Adrenal gland (tissue), 12 donors: ENCODE results near the gene RYR1. TPM values are rescaled to one million over a fixed set of nuclear protein-coding genes. Genes with fewer than 3 reads are reported as not detected.
"Not testable (repeated sequence)": the region's sequence is repeated elsewhere in the genome, so short reads cannot be mapped to it uniquely, and the experiment has no call there.

Experiments used
- DNase-seq, 7 donors: peaks; one replicate each; pipeline ENCODE4 v3.0.0-alpha.2; 2019 to 2020
- H3K27ac ChIP-seq, 5 donors: fragments of 200-600 bp; sonication (generic) in 4 of 5; 1 replicate in 3 of 5; 2 replicates in 2 of 5; pipeline versions ENCODE4 v1.5.1 to v1.8.0; 2016 to 2020; ENCODE audit warnings: mild to moderate bottlenecking in 1 of 5
- H3K27me3 ChIP-seq: fragments of 200-600 bp; 2 replicates; pipeline ENCODE4 v1.8.0; 2021
- H3K36me3 ChIP-seq, 2 donors: fragments of 200-600 bp; replicated peaks in 1 of 2; 1 replicate in 1 of 2; 2 replicates in 1 of 2; pipeline versions ENCODE4 v1.5.1 to v1.8.0; 2018 to 2022
- H3K4me1 ChIP-seq, 2 donors: fragments of 200-600 bp; replicated peaks in 1 of 2; 1 replicate in 1 of 2; 2 replicates in 1 of 2; pipeline versions ENCODE4 v1.5.1 to v1.8.0; 2018 to 2021
- H3K4me3 ChIP-seq, 4 donors: fragments of 200-600 bp; sonication (generic) in 3 of 4; one replicate each; pipeline ENCODE4 v1.5.1; 2016 to 2018
- H3K9me3 ChIP-seq, 3 donors: fragments of 200-600 bp; sonication (generic) in 1 of 3; replicated peaks in 1 of 3; 1 replicate in 2 of 3; 2 replicates in 1 of 3; pipeline versions ENCODE4 v1.5.1 to v1.8.0; 2016 to 2021
- POLR2A ChIP-seq, 2 donors: fragments of 450-650 bp; IDR thresholded peaks; one replicate each; pipeline ENCODE4 v1.6.1; 2017; ENCODE audit warnings: antibody characterized with exemption in 2 of 2, mild to moderate bottlenecking in 2 of 2, moderate library complexity in 1 of 2
- whole genome bisulfite sequencing, 4 donors: extraction: QIAGEN DNeasy Blood & Tissue Kit in 2 of 4; methylation state at CpG; one replicate each; pipeline versions ENCODE4 v1.1.5 to v1.1.7; 2013 to 2017; 5-methylcytosine and 5-hydroxymethylcytosine counted together
- intact Hi-C, 2 donors: fragments of 100-400 bp; cut with DNase I; formaldehyde crosslinking; loops; one replicate each; pipeline versions ENCODE4 v1.14.1 to v1.15.0; 2022 to 2023
- polyA plus RNA-seq, 3 donors: library from polyadenylated mRNA; stranded (reverse); fragments of 200-250 nt in 2 of 3; fragments of 350-450 nt in 1 of 3; fragmentation: Illumina TruSeq in 1 of 3; extraction: RNeasy Lipid Tissue Mini Kit (QIAGEN cat#74804) in 1 of 3; gene quantifications; one replicate each; pipeline ENCODE4 v1.2.3, GENCODE V29; 2013 to 2014
- total RNA-seq, 9 donors: library from RNA; depleted of rRNA in 4 of 9; stranded (reverse); fragments of >200 nt in 4 of 9; fragments of 120-200 nt in 1 of 9; fragmentation: NEBNext Ultra II Directional in 1 of 9; extraction: Animal tissue kit (Norgen Biotek cat#: 25700) in 1 of 9; gene quantifications; one replicate each; pipeline versions ENCODE4 v1.1.0 to v1.2.4, GENCODE V29; 2013 to 2023
- TF ChIP-seq, protein P1 (sequence below), 6 experiments: fragments of 450-650 bp in 4 of 6; fragments of 200-600 bp in 2 of 6; sonication (generic) in 1 of 6; IDR thresholded peaks; 1 replicate in 5 of 6; 2 replicates in 1 of 6; pipeline versions ENCODE4 v1.5.1 to v1.8.0; 2016 to 2021; ENCODE audit warnings: antibody characterized with exemption in 6 of 6, mild to moderate bottlenecking in 2 of 6, moderate library complexity in 1 of 6
- donor health status: healthy with polysubstance abuse.
- donor health status: Bipolar disorder and iron deficiency.
- donor health status: DM: yes; HTN: yes; CAD: no.
- donor health status: DM: no; HTN: no; CAD: no.
- donor health status: DM: no; HTN: no; CAD: no.
- donor health status: DM: yes; HTN: yes; CAD: no.

The RYR1 gene
- total and polyA plus RNA-seq, 12 donors: 0.90 to 10.0 (median 3.2) TPM

DNA sequence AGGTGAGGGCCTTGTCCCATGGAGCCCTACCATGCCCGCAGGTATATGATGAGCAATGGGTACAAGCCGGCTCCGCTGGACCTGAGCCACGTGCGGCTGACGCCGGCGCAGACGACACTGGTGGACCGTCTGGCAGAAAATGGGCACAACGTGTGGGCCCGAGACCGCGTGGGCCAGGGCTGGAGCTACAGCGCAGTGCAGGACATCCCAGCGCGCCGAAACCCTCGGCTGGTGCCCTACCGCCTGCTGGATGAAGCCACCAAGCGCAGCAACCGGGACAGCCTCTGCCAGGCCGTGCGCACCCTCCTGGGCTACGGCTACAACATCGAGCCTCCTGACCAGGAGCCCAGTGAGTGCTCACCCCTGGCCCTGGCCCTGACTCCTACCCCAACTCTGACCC, 32.6 kb downstream of the RYR1 start:
- no peak overlapping the region for H3K4me3 ChIP-seq
- DNase-seq: no peak
- H3K27ac ChIP-seq: no peak overlapping the region
- no peaks in the 10 kb centered on the region for H3K9me3 ChIP-seq
- no peaks in the 10 kb centered on the region for H3K27me3 ChIP-seq
- H3K36me3 ChIP-seq: no peaks in the 10 kb centered on the region
- TF ChIP-seq POLR2A (IDR thresholded peaks at IDR 0.05): no peak
- TF ChIP-seq, protein P1, sequence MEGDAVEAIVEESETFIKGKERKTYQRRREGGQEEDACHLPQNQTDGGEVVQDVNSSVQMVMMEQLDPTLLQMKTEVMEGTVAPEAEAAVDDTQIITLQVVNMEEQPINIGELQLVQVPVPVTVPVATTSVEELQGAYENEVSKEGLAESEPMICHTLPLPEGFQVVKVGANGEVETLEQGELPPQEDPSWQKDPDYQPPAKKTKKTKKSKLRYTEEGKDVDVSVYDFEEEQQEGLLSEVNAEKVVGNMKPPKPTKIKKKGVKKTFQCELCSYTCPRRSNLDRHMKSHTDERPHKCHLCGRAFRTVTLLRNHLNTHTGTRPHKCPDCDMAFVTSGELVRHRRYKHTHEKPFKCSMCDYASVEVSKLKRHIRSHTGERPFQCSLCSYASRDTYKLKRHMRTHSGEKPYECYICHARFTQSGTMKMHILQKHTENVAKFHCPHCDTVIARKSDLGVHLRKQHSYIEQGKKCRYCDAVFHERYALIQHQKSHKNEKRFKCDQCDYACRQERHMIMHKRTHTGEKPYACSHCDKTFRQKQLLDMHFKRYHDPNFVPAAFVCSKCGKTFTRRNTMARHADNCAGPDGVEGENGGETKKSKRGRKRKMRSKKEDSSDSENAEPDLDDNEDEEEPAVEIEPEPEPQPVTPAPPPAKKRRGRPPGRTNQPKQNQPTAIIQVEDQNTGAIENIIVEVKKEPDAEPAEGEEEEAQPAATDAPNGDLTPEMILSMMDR (IDR thresholded peaks at IDR 0.05): no peak
- intact Hi-C loops: no loop called here
- 92 to 100% (median 95%) methylated on average over 5 to 26 of the region's 26 CpGs for WGBS, 4 donors
- H3K4me1 ChIP-seq: no peaks in the 10 kb centered on the region

DNA sequence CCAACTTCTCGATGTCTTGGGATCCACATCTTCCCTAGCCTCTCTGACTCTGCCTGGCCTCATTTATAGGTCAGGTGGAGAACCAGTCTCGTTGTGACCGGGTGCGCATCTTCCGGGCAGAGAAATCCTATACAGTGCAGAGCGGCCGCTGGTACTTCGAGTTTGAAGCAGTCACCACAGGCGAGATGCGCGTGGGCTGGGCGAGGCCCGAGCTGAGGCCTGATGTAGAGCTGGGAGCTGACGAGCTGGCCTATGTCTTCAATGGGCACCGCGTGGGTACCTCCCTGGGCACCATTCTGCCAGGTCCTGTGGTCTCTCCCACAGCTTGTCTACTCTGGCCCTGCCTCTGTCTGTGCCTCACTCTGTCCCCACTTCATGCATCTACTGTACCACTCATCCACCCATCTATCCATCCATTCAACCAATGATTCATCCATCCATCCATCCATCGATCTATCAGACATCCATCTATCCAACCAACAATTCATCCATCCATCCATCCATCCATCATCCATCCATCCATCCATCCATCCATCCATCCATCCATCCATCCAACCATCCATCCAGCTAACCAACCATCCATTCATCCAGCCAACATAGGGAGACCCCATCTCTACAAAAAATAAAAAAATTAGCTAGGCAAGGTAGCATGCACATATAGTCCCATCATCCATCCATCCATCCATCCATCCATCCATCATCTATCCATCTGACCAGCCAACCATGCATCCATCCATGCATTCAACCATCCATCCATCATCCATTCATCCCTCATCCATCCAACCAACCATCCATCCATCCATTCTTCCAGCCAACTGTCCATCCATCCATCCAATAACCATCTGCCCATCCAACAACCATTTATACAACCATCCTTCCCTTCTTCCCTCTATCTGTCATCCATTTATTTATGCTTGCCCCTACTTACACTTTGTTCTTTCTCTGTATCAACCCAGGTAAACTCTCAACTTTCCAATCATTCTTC, 34.3 kb downstream of the RYR1 start:
- H3K36me3 ChIP-seq: no peaks in the 10 kb centered on the region
- no peak for TF ChIP-seq POLR2A (IDR thresholded peaks at IDR 0.05)
- TF ChIP-seq, protein P1 (IDR thresholded peaks at IDR 0.05): no peak
- intact Hi-C loops: no loop called here
- no peak for DNase-seq
- no peak overlapping the region for H3K27ac ChIP-seq
- H3K27me3 ChIP-seq: no peaks in the 10 kb centered on the region
- no peaks in the 10 kb centered on the region for H3K4me1 ChIP-seq
- no peak overlapping the region for H3K4me3 ChIP-seq
- WGBS, 4 donors: 89 to 91% (median 90%) methylated on average over 12 to 17 of the region's 17 CpGs
- H3K9me3 ChIP-seq: no peaks in the 10 kb centered on the region

DNA sequence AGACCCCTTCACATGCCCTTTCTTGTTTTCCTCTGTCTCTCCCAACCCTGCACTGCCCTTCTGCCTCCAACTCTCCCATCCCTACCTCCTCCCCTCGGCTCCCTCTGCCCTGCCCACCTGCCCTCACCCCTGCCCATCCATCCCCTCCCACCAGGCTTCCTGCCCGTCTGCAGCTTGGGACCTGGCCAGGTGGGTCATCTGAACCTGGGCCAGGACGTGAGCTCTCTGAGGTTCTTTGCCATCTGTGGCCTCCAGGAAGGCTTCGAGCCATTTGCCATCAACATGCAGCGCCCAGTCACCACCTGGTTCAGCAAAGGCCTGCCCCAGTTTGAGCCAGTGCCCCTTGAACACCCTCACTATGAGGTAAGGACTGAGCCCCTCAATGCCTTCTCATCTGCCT, 35.7 kb downstream of the RYR1 start:
- Histone ChIP-seq H3K27ac (no peak overlapping the region), H3K27me3 (no peaks in the 10 kb centered on the region), H3K36me3 (no peaks in the 10 kb centered on the region), H3K9me3 (no peaks in the 10 kb centered on the region), H3K4me3 (no peak overlapping the region), H3K4me1 (no peaks in the 10 kb centered on the region)
- 42 to 70% (median 50%) methylated on average over 5 of the region's 5 CpGs for WGBS, 4 donors
- no peak for DNase-seq
- intact Hi-C loops: no loop called here
- TF ChIP-seq POLR2A (IDR thresholded peaks at IDR 0.05): no peak
- TF ChIP-seq, protein P1 (IDR thresholded peaks at IDR 0.05): no peak

DNA sequence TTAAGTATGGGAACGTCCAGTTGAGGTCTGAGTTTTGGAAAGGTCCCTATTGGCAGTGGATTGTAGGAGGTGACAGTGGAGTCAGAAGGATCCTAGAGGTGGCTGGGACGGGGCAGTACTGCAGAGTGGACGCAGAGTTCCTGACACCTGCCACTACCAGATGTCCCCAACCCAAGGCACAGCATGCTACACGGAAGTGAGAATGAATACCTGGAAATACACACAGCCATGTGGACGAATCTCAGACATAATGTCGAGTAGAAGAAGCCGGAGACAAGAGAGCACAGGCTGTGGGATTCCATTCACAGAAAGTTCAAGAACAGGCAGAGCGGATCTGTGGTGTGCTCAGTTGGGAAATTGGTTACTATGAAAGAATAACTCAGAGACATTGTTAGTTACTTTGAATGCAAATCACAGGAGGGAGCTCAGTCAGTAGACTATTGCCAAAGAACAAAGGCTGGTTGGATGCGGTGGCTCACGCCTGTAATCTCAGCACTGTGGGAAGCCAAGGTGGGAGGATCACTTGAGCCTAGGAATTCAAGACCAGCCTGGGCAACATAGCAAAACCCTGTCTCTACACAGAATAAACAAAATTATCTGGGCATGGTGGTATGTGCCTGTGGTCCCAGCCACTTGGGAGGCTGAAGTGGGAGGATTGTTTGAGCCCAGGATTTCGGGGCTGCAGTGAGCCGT, 37.4 kb downstream of the RYR1 start:
- TF ChIP-seq, protein P1 (IDR thresholded peaks at IDR 0.05): no peak
- no peak for TF ChIP-seq POLR2A (IDR thresholded peaks at IDR 0.05)
- no peak overlapping the region for H3K27ac ChIP-seq
- DNase-seq: no peak
- 71 to 76% (median 73%) methylated on average over 12 of the region's 12 CpGs for WGBS, 4 donors
- no peak overlapping the region for H3K4me3 ChIP-seq
- H3K9me3 ChIP-seq: no peaks in the 10 kb centered on the region
- intact Hi-C loops: no loop called here
- no peaks in the 10 kb centered on the region for H3K4me1 ChIP-seq
- H3K36me3 ChIP-seq: no peaks in the 10 kb centered on the region
- no peaks in the 10 kb centered on the region for H3K27me3 ChIP-seq

DNA sequence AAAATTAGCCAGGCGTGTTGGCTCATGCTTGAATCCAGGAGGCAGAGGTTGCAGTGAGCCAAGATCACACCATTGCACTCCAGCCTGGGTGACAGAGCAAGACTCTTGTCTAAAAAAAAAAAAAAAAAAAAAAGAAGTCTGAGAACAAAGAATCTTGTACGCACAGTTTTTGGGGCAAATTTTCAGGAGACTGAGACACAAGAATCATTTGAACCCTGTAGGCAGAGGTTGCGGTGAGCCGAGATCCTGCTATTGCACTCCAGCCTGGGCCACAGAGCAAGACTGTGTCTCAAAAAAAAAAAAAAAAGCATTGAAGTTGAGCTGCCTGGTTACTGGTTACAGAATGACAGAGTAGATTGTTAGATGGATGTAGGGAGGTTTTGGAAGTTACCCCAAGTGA, 39.2 kb downstream of the RYR1 start:
- H3K4me3 ChIP-seq, H3K9me3 ChIP-seq, H3K36me3 ChIP-seq, H3K4me1 ChIP-seq, intact Hi-C loops, H3K27ac ChIP-seq, H3K27me3 ChIP-seq, DNase-seq: not testable (repeated sequence)
- 75 to 92% (median 81%) methylated on average over 4 of the region's 4 CpGs for WGBS, 4 donors
